Lower lobe of right lung (tissue), 2 donors: ENCODE results near the gene METTL8. TPM values are rescaled to one million over a fixed set of nuclear protein-coding genes. Genes with fewer than 3 reads are reported as not detected.
"Not testable (repeated sequence)": the region's sequence is repeated elsewhere in the genome, so short reads cannot be mapped to it uniquely, and the experiment has no call there.

ENCODE experiments used
- ATAC-seq, 2 donors: fragments of 200-7000 bp; cut with Tn5 transposase; one replicate each; pipeline ENCODE4 v1.9.1; 2020 to 2022; ENCODE audit warnings: mild to moderate bottlenecking in 2 of 2, moderate library complexity in 2 of 2
- DNase-seq: peaks from one replicate; pipeline ENCODE4 v3.0.0-alpha.2; 2020
- H3K27ac ChIP-seq: fragments of 200-600 bp; one replicate; pipeline ENCODE4 v1.8.0; 2022
- H3K27me3 ChIP-seq: fragments of 200-600 bp; one replicate; pipeline ENCODE4 v1.8.0; 2022; ENCODE audit warnings: low read depth
- H3K36me3 ChIP-seq: fragments of 200-600 bp; one replicate; pipeline ENCODE4 v1.8.0; 2022; ENCODE audit warnings: mild to moderate bottlenecking
- H3K4me1 ChIP-seq: fragments of 200-600 bp; one replicate; pipeline ENCODE4 v1.8.0; 2022
- H3K4me3 ChIP-seq: fragments of 200-600 bp; one replicate; pipeline ENCODE4 v1.8.0; 2022; ENCODE audit warnings: mild to moderate bottlenecking
- H3K9me3 ChIP-seq: fragments of 200-600 bp; one replicate; pipeline ENCODE4 v1.8.0; 2022
- intact Hi-C: fragments of 100-400 bp; cut with DNase I; formaldehyde crosslinking; loops from one replicate; pipeline ENCODE4 v1.11.0; 2022
- total RNA-seq: library from RNA; stranded (reverse); fragmentation: NEBNext Ultra II Directional; extraction: Animal tissue kit (Norgen Biotek cat#: 25700); gene quantifications from one replicate; pipeline ENCODE4 v1.2.1, GENCODE V29; 2021
- TF ChIP-seq, protein P1 (sequence below): fragments of 200-600 bp; IDR thresholded peaks from one replicate; pipeline ENCODE4 v1.8.0; 2022; ENCODE audit warnings: antibody characterized with exemption, mild to moderate bottlenecking
- donor health status: DM: no; HTN: yes; CAD: no; lungs with severe emphysema.

METTL8 gene
- total RNA-seq, 1 donor from 2014 or later = 12.9 TPM

DNA sequence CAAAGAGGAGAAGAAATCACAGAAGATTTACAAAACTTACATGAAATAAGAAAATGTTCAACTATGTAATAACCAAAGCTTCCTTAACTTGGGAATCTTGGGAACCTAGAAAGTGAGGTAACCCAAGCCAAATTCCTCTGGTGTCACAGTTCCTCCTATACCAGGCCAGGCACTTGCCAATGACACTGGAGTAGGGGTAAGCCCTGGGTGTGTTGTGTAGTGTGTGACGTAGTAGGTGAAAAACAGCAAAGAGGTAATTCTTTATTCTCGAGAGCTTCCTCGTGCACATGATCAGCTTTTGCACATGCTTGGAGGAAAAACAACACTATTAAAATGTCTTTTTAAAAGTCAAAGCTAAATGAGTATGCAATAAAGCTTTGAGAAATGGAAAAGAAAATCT lies 118.0 kb downstream of the METTL8 start:
- H3K4me1 ChIP-seq = no peaks in the 10 kb centered on the region
- ATAC-seq (no peak), DNase-seq (no peak)
- no peak overlapping the region for H3K27ac ChIP-seq
- intact Hi-C loops = no loop called here
- no peaks in the 10 kb centered on the region for H3K36me3 ChIP-seq
- no peaks in the 10 kb centered on the region for H3K27me3 ChIP-seq
- TF ChIP-seq, protein P1, sequence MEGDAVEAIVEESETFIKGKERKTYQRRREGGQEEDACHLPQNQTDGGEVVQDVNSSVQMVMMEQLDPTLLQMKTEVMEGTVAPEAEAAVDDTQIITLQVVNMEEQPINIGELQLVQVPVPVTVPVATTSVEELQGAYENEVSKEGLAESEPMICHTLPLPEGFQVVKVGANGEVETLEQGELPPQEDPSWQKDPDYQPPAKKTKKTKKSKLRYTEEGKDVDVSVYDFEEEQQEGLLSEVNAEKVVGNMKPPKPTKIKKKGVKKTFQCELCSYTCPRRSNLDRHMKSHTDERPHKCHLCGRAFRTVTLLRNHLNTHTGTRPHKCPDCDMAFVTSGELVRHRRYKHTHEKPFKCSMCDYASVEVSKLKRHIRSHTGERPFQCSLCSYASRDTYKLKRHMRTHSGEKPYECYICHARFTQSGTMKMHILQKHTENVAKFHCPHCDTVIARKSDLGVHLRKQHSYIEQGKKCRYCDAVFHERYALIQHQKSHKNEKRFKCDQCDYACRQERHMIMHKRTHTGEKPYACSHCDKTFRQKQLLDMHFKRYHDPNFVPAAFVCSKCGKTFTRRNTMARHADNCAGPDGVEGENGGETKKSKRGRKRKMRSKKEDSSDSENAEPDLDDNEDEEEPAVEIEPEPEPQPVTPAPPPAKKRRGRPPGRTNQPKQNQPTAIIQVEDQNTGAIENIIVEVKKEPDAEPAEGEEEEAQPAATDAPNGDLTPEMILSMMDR = no peak
- H3K4me3 ChIP-seq = no peak overlapping the region
- no peaks in the 10 kb centered on the region for H3K9me3 ChIP-seq

DNA sequence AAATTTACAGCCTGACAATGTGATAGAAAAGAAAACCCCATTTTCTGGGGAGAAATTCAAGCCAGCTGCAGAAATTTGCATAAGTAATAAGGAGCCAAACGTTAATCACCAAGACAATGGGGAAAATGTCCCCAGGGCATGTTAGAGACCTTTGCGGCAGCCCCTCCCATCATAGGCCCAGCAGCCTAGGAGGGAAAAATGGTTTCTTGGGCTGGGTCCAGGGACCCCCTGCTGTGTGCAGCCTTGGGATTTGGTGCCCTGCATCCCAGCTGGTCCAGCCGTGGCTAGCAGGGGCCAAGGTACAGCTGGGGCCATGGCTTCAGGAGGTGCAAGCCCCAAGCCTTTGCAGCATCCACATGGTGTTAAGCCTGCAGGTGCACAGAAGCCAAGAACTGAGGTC lies 121.6 kb downstream of the METTL8 start:
- H3K27me3 ChIP-seq, H3K9me3 ChIP-seq, DNase-seq, H3K4me3 ChIP-seq, H3K27ac ChIP-seq, intact Hi-C loops, ATAC-seq, H3K36me3 ChIP-seq, H3K4me1 ChIP-seq: not testable (repeated sequence)

DNA sequence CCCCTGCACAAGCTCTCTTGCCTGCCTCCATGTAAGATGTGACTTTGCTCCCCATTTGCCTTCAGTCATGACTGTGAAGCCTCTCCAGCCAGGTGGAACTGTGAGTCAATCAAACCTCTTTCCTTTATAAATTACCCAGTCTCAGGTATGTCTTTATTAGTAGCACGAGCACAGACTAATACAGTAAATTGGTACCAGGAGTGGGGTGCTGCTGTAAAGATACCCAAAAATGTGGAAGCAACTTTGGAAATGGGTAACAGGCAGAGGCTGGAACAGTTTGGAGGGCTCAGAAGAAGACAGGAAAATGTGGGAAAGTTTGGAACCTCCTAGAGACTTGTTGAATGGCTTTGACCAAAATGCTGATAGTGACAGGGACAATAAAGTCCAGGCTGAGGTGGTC lies 122.2 kb downstream of the METTL8 start:
- ATAC-seq, H3K9me3 ChIP-seq, DNase-seq, intact Hi-C loops, H3K36me3 ChIP-seq, H3K27ac ChIP-seq, H3K4me3 ChIP-seq, H3K27me3 ChIP-seq, H3K4me1 ChIP-seq: not testable (repeated sequence)

DNA sequence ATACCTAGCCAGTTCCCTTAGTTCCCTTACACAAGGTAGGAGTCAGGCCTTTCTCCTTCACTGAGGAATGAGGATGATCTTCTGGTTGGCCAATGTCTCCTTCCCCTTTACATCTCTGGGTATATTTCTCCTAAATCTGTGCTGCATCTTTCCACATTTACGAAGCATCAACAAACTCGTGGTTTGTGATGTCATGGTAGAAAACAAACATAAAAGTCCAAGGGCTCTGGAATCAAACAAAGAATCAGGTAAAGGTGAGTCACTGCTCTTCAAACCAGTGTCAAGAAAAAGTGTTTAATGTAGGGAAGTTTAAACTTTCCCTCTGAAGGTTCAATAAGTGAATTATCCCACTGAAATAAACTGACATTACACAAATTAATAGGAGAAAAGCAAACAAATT lies 122.9 kb downstream of the METTL8 start:
- H3K27me3 ChIP-seq = no peaks in the 10 kb centered on the region
- intact Hi-C loops = no loop called here
- no peak for ATAC-seq

DNA sequence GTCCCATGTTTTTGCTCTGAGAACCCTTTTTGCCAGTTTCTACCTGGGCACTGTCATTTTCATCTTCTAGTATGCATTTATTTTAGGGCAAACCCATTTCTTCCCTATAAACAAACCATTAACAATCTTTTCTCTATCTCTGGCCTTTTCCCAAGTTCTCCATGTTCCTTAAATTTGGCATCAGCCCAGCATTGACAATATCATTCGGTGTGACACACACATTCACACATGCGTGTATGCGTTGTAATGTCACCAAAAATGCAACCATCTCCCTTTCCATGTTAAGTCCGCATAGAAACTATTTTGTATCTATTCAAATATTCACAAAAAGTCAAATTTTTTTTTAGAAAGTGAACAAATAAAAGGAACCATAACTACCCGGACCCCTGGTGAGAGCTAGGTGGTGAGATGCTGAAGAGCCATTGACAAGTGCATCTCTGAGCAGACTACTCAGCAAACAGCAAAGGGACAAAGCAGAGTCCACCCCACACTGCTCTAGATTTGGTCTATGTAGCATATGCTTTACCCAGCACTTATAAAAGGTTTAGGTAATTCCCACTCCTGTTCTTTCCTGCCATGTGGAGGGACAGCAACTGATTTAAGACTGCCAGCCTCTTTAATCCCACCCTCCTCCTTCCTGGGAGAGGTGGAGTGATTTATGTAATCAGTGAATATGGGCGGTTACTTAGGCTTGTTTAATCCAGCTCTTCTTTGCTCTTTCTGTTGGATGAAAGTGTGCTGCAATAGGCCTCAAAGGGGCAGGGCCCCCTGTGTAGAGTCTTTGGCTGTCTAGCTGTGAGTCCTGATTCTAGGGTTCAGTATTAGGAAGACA lies 124.1 kb downstream of the METTL8 start:
- TF ChIP-seq, protein P1 = no peak
- DNase-seq = no peak
- no peak for ATAC-seq

More for the DNA sequence above, 122.9 kb downstream of the METTL8 start:
- no peaks in the 10 kb centered on the region for H3K9me3 ChIP-seq
- H3K4me3 ChIP-seq = no peak overlapping the region
- no peak overlapping the region for H3K27ac ChIP-seq
- TF ChIP-seq, protein P1 = no peak
- no peaks in the 10 kb centered on the region for H3K36me3 ChIP-seq
- no peaks in the 10 kb centered on the region for H3K4me1 ChIP-seq
- DNase-seq = no peak

DNA sequence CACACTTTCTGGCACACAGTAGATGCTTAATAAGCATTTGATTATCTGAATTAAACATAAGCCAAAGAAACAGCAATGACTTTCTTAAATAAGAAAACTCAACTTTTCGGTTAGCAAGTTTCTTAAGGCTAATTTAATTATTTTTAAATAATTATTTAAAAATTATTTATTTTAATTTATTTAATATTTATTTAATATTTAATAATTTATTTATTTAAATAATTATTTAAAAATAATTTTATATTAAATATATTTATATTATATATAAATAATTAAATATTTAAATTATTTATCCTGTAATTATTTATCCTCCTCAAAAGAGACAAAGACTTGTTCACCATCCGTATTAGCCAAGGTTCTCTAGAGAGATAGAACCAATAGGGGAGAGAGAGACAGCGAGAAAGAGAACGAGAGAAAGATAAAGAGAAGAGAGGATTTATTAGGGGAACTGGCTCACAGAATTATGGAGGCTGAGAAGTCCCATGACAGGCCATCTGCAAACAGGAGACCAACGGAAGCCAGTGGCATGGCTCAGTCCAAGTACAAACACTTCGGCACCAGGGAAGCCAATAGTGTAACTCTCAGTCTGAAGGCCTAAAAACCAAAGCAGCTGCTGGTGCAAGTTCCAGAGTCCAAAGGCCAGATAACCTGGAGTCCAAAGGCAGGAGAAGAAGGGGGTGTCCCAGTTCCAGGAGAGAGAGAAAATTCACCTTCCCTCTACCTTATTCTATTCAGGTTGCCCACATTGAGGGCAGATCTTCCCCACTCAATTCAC lies 125.3 kb downstream of the METTL8 start:
- TF ChIP-seq, protein P1 = no peak
- no peaks in the 10 kb centered on the region for H3K27me3 ChIP-seq
- intact Hi-C loops = no loop called here
- H3K4me3 ChIP-seq = no peak overlapping the region
- H3K36me3 ChIP-seq = no peaks in the 10 kb centered on the region
- no peaks in the 10 kb centered on the region for H3K4me1 ChIP-seq
- no peak overlapping the region for H3K27ac ChIP-seq
- no peaks in the 10 kb centered on the region for H3K9me3 ChIP-seq
- no peak for DNase-seq
- ATAC-seq = no peak

More for the DNA sequence above, 124.1 kb downstream of the METTL8 start:
- intact Hi-C loops = no loop called here
- Histone ChIP-seq H3K27ac (no peak overlapping the region), H3K36me3 (no peaks in the 10 kb centered on the region), H3K27me3 (no peaks in the 10 kb centered on the region), H3K4me1 (no peaks in the 10 kb centered on the region), H3K9me3 (no peaks in the 10 kb centered on the region), H3K4me3 (no peak overlapping the region)
